Measurements from ENCODE around the gene SFMBT2.

GRCh38 chr10:7239312-7239985, 171.4 kb downstream of the SFMBT2 start:
- TF ChIP-seq CTCF (IDR thresholded peaks at IDR 0.05) = no peak
- no peak for TF ChIP-seq POLR2A (IDR thresholded peaks at IDR 0.05)
